Right cardiac atrium (tissue), 5 donors: Measurements from ENCODE around the gene TUBGCP2. TPM values are rescaled to one million over a fixed set of nuclear protein-coding genes. Genes with fewer than 3 reads are reported as not detected.

Experiments used
- ATAC-seq, 2 donors: fragments of 200-7000 bp; cut with Tn5 transposase; one replicate each; pipeline versions ENCODE4 v1.8.0 to v1.9.1; 2020; ENCODE audit warnings: moderate library complexity in 2 of 2, mild to moderate bottlenecking in 1 of 2
- DNase-seq, 3 donors: peaks; one replicate each; pipeline ENCODE4 v3.0.0-alpha.2; 2020
- H3K27ac ChIP-seq: one replicate; pipeline ENCODE4 v1.5.1; 2013; ENCODE audit warnings: mild to moderate bottlenecking, low read length, control low read depth, moderate library complexity
- H3K27me3 ChIP-seq: one replicate; pipeline ENCODE4 v1.6.1; 2013; ENCODE audit not compliant: control insufficient read depth, insufficient read depth
- H3K4me1 ChIP-seq: one replicate; pipeline ENCODE4 v1.6.1; 2013; ENCODE audit warnings: low read length; ENCODE audit not compliant: control insufficient read depth, insufficient read depth
- H3K4me3 ChIP-seq: one replicate; pipeline ENCODE4 v1.5.1; 2013; ENCODE audit warnings: low read length, control low read depth
- H3K9me3 ChIP-seq: one replicate; pipeline ENCODE4 v1.6.1; 2013; ENCODE audit warnings: low read length; ENCODE audit not compliant: control insufficient read depth
- WGBS: extraction: QIAGEN DNeasy Blood & Tissue Kit; methylation state at CpG from one replicate; pipeline ENCODE4 v1.1.7; 2013; 5-methylcytosine and 5-hydroxymethylcytosine counted together
- intact Hi-C, 4 donors: fragments of 100-400 bp; cut with DNase I; formaldehyde crosslinking; loops; one replicate each; pipeline versions ENCODE4 v1.11.0 to v1.14.0; 2022 to 2023
- polyA plus RNA-seq: library from polyadenylated mRNA; stranded (reverse); fragments of 200-250 nt; gene quantifications from one replicate; pipeline ENCODE4 v1.2.3, GENCODE V29; 2013
- total RNA-seq, 4 donors: library from RNA; stranded (reverse); fragmentation: NEBNext Ultra II Directional; extraction: Animal tissue kit (Norgen Biotek cat#: 25700); gene quantifications; one replicate each; pipeline ENCODE4 v1.2.1, GENCODE V29; 2021
- donor health status: healthy with polysubstance abuse.
- donor health status: DM: no; HTN: yes; CAD: no.
- donor health status: DM: no; HTN: no; CAD: no.
- donor health status: DM: no; HTN: yes; CAD: no; lungs with severe emphysema.
- donor health status: DM: yes; HTN: yes; CAD: no.

TUBGCP2 gene
- total and polyA plus RNA-seq, 5 donors: 23.0 to 45.9 (median 37.2) TPM

- Histone ChIP-seq H3K4me1 (no peaks in the 10 kb centered on the region), H3K4me3 (no peak within 1 kb of the TSS), H3K9me3 (no peaks in the 10 kb centered on the region), H3K27ac (no peak within 1 kb of the TSS), H3K27me3 (no peaks in the 10 kb centered on the region)
- WGBS: 6% methylated on average over 63 of the region's 63 CpGs
- DNase-seq (peak in 2 of 3 donors; percentile 72 to 75), ATAC-seq (no peak)
- intact Hi-C loops: no loop called here
These were observed 32.1 kb downstream of the TUBGCP2 start, which contains the start of gene ADAM8 for GRCh38 chr10:133276435-133277201. ADAM8 (minus strand) TSS chr10:133276868; CDS start chr10:133276817, 51 bp downstream.

DNA sequence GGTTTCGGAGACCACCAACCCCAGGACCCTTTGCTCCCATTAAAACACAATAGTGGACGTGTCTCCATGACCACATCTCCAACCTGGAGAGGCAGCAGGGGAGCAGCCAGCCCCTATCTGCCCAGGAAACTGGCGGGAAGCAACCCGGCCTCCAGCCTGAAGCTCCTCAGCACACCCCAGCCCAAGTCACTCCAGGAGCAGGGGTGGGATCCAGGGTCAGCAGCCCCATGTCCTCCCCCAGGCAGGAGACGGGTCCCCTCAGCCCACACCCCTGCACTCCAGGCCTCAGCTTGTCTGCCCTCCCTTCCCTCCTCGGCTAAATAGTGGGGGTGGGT, 32.6 kb downstream of the TUBGCP2 start:
- DNase-seq (peak in 1 of 3 donors; percentile 41), ATAC-seq (no peak)
- Histone ChIP-seq H3K4me1 (no peaks in the 10 kb centered on the region), H3K27me3 (no peaks in the 10 kb centered on the region), H3K4me3 (no peak overlapping the region), H3K27ac (no peak overlapping the region), H3K9me3 (no peaks in the 10 kb centered on the region)
- WGBS: 30% methylated on average over 6 of the region's 6 CpGs
- intact Hi-C loops: no loop called here

GRCh38 chr10:133275684-133276092, 33.0 kb downstream of the TUBGCP2 start:
- ATAC-seq: no peak
- WGBS: 35% methylated on average over 12 of the region's 12 CpGs
- peak in 1 of 3 donors; percentile 20 for DNase-seq
- H3K27me3 ChIP-seq: no peaks in the 10 kb centered on the region
- H3K9me3 ChIP-seq: no peaks in the 10 kb centered on the region
- H3K27ac ChIP-seq: no peak overlapping the region
- H3K4me1 ChIP-seq: no peaks in the 10 kb centered on the region
- intact Hi-C loops: no loop called here
- H3K4me3 ChIP-seq: no peak overlapping the region

- 34% methylated on average over 26 of the region's 26 CpGs for WGBS
- Histone ChIP-seq H3K27me3 (no peaks in the 10 kb centered on the region), H3K4me1 (no peaks in the 10 kb centered on the region), H3K4me3 (no peak overlapping the region), H3K9me3 (no peaks in the 10 kb centered on the region), H3K27ac (no peak overlapping the region)
- intact Hi-C loops: no loop called here
- no peak for ATAC-seq
- peak in 1 of 3 donors; percentile 57 for DNase-seq
These were observed 33.7 kb downstream of the TUBGCP2 start for GRCh38 chr10:133274751-133275683.

DNA sequence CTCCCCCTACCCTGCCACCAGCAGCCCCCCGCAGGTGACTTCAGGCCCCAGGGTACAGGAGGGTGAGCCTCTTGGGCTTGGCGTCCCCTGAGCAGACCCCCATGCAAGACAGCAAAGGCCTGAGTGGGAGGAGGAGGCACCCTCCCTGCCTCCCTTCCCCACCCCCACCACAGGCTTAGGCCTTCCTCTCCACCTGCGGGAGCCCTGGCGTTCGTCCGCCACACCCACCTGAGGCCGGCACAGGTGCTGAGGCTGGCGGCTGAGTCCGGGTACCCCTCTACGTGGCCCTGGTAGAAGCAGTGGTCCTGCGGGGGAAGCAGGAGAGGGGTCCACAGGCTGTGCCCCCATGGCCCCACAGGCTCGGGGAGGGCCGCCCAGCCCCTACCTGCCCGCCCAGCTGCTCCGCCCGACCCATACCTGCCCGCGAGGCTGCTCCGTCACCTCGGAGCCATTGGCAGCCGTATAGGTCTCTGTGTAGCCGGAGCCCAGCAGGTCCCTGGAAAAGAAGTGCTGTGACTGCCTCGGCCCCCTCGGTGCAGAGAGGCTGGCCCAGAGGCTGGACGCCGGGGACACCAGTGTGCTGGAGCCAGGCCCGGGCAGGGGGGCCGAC, 35.0 kb downstream of the TUBGCP2 start:
- ATAC-seq: no peak
- no peaks in the 10 kb centered on the region for H3K9me3 ChIP-seq
- 90% methylated on average over 28 of the region's 28 CpGs for WGBS
- peak in 1 of 3 donors; percentile 57 for DNase-seq
- no peak overlapping the region for H3K4me3 ChIP-seq
- H3K27ac ChIP-seq: no peak overlapping the region
- H3K4me1 ChIP-seq: no peaks in the 10 kb centered on the region
- no peaks in the 10 kb centered on the region for H3K27me3 ChIP-seq
- intact Hi-C loops: no loop called here

DNA sequence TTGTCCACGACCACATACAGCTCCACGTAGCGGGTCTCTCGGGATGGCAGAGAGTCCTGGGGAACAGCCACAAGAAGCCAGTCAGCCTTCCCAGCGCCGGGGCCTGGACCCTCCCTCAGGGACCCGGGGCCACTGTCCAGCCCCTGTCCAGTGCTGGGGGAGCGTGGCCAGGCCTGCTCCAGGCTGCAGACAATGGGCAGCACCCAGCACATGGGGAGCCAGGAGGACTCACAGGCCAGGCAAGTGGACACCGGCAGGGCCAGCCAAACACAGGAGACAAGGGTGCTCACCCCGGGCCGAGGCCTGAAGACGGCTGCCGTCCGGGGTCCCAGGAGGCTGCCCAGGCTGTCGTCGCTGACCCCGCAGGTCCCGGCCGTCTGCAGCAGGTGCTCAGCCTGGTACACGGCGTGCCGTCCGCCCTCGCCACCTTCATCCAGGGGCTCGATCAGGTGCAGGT, 35.7 kb downstream of the TUBGCP2 start:
- H3K4me3 ChIP-seq: no peak overlapping the region
- no peaks in the 10 kb centered on the region for H3K27me3 ChIP-seq
- DNase-seq (peak in 1 of 3 donors; percentile 53), ATAC-seq (no peak)
- intact Hi-C loops: no loop called here
- H3K9me3 ChIP-seq: no peaks in the 10 kb centered on the region
- no peak overlapping the region for H3K27ac ChIP-seq
- H3K4me1 ChIP-seq: no peaks in the 10 kb centered on the region
- 86% methylated on average over 25 of the region's 25 CpGs for WGBS

GRCh38 chr10:133272301-133272963, 36.2 kb downstream of the TUBGCP2 start:
- WGBS: 85% methylated on average over 29 of the region's 29 CpGs
- Histone ChIP-seq H3K27ac (no peak overlapping the region), H3K4me3 (no peak overlapping the region), H3K9me3 (no peaks in the 10 kb centered on the region), H3K27me3 (no peaks in the 10 kb centered on the region), H3K4me1 (no peaks in the 10 kb centered on the region)
- DNase-seq: peak in 1 of 3 donors; percentile 48
- intact Hi-C loops: no loop called here
- no peak for ATAC-seq

DNA sequence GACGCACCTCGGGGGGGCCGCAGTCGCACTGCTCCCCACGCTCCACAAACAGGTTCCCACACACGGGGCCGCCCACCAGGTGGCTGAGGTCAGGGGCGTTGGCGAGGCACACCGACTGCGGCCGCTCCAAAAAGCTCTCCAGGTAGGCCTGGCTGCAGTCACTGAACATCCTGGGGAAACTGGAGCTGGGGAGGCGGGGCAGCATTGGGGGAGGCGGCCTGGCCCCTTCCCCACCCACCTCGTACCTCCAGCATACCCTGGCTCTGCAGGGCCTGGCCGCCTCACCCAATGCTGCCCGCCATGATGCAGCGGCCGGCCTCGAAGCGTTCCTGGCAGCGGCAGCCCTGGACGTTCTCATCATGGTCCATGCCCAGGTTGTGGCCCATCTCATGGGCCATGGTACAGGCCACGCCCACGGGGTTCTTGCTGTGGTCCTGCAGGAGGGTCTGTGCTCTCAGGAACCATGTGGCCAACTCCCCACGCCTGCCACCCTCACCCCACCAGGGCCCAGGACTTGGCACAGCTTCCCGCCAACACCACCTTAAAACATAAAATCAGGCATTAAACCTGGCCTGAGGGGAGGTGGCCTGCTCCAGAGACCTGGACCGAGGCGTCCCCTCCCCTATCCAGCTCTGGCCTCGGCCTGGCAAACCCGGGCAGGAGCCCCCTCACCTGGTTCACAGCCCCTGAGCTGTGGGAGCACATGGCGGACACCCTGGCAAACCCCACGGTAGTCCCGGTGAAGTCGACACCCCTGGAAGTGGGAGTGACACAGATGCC, 37.0 kb downstream of the TUBGCP2 start:
- DNase-seq (no peak), ATAC-seq (no peak)
- WGBS: 83% methylated on average over 35 of the region's 35 CpGs
- no peaks in the 10 kb centered on the region for H3K4me1 ChIP-seq
- no peaks in the 10 kb centered on the region for H3K27me3 ChIP-seq
- intact Hi-C loops: no loop called here
- H3K9me3 ChIP-seq: no peaks in the 10 kb centered on the region
- no peak overlapping the region for H3K4me3 ChIP-seq
- no peak overlapping the region for H3K27ac ChIP-seq

- no peak for ATAC-seq
- no peak for DNase-seq
- H3K9me3 ChIP-seq: no peaks in the 10 kb centered on the region
- H3K27me3 ChIP-seq: no peaks in the 10 kb centered on the region
- H3K4me3 ChIP-seq: no peak overlapping the region
- no peak overlapping the region for H3K27ac ChIP-seq
- intact Hi-C loops: no loop called here
- 93% methylated on average over 19 of the region's 19 CpGs for WGBS
- H3K4me1 ChIP-seq: no peaks in the 10 kb centered on the region
These were observed 37.8 kb downstream of the TUBGCP2 start for GRCh38 chr10:133270773-133271297.

- Histone ChIP-seq H3K27ac (no peak overlapping the region), H3K27me3 (no peaks in the 10 kb centered on the region), H3K9me3 (no peaks in the 10 kb centered on the region), H3K4me3 (no peak overlapping the region), H3K4me1 (no peaks in the 10 kb centered on the region)
- 92% methylated on average over 20 of the region's 20 CpGs for WGBS
- ATAC-seq (no peak), DNase-seq (no peak)
- intact Hi-C loops: no loop called here
These were observed 38.5 kb downstream of the TUBGCP2 start for GRCh38 chr10:133270204-133270603.
